GM11168 (cell line): ENCODE results near the gene FTO.

ENCODE experiments used
- in situ Hi-C: fragments of 300-500 bp; cut with MboI; formaldehyde crosslinking; loops from one replicate; pipeline ENCODE4 v1.12.0; 2022; ENCODE audit warnings: low sequenced_read_pairs; ENCODE audit not compliant: unreplicated experiment

FTO gene

GRCh38 chr16:54160939-54161897 is 457.3 kb downstream of the FTO start:
- in situ Hi-C loops: no loop called here

GRCh38 chr16:54163197-54163843 is 459.4 kb downstream of the FTO start:
- in situ Hi-C loops: no loop called here

GRCh38 chr16:54164789-54165173 is 460.8 kb downstream of the FTO start:
- in situ Hi-C loops: no loop called here

GRCh38 chr16:54165174-54165911 is 461.4 kb downstream of the FTO start:
- in situ Hi-C loops: no loop called here

GRCh38 chr16:54165912-54166865 is 462.2 kb downstream of the FTO start:
- in situ Hi-C loops: no loop called here

GRCh38 chr16:54169112-54169511 is 465.2 kb downstream of the FTO start:
- in situ Hi-C loops: no loop called here

- in situ Hi-C loops: no loop called here
Observed at GRCh38 chr16:54171626-54172537, 467.9 kb downstream of the FTO start.

- in situ Hi-C loops: no loop called here
Observed at GRCh38 chr16:54173490-54173889, 469.5 kb downstream of the FTO start.

GRCh38 chr16:54174201-54174600 is 470.2 kb downstream of the FTO start:
- in situ Hi-C loops: no loop called here

GRCh38 chr16:54174750-54175149 is 470.8 kb downstream of the FTO start:
- in situ Hi-C loops: no loop called here

GRCh38 chr16:54175169-54175551 is 471.2 kb downstream of the FTO start:
- in situ Hi-C loops: no loop called here

- in situ Hi-C loops: no loop called here
Observed at GRCh38 chr16:54175552-54176375, 471.8 kb downstream of the FTO start.

GRCh38 chr16:54176376-54176901 is 472.5 kb downstream of the FTO start:
- in situ Hi-C loops: no loop called here

GRCh38 chr16:54177052-54177861 is 473.3 kb downstream of the FTO start:
- in situ Hi-C loops: no loop called here

- in situ Hi-C loops: no loop called here
Observed at GRCh38 chr16:54177862-54178477, 474.0 kb downstream of the FTO start.

GRCh38 chr16:54178478-54178976 is 474.6 kb downstream of the FTO start:
- in situ Hi-C loops: no loop called here
